Measurements from ENCODE around the gene PCDHGC5. TPM values are rescaled to one million over a fixed set of nuclear protein-coding genes. Genes with fewer than 3 reads are reported as not detected.

PCDHGC5 gene
- total and polyA plus RNA-seq, 7 donors = 0.26 to 5.6 (median 1.6) TPM; not detected in 1

GRCh38 chr5:141477815-141478214 is 11.1 kb upstream of the PCDHGC5 start:
- H3K4me1 ChIP-seq = peaks cover 0 to 67% (median 53%) of the 10 kb centered on the region in 4 donors
- H3K9me3 ChIP-seq = no peaks in the 10 kb centered on the region
- intact Hi-C loops (cut with DNase I) = loop anchor here (5.0 kb wide), 1 partner anchor 61 kb away; the partner anchor contains the start of gene PCDHGB7
- 43 to 51% methylated on average over 13 of the region's 13 CpGs for WGBS, 2 donors
- DNase-seq = no peak
- H3K27me3 ChIP-seq = no peaks in the 10 kb centered on the region
- TF ChIP-seq POLR2AphosphoS5 (IDR thresholded peaks at IDR 0.05) = no peak
- TF ChIP-seq CTCF (IDR thresholded peaks at IDR 0.05) = no peak
- no peak for TF ChIP-seq POLR2A (IDR thresholded peaks at IDR 0.05)
- TF ChIP-seq EP300 (IDR thresholded peaks at IDR 0.05) = no peak
- no peaks in the 10 kb centered on the region for H3K36me3 ChIP-seq
- H3K4me3 ChIP-seq = peak overlapping the region; percentile 5 to 72 (median 61)
- H3K27ac ChIP-seq = no peak overlapping the region

- intact Hi-C loops (cut with DNase I) = loop anchor here (5.0 kb wide), 1 partner anchor 61 kb away; the partner anchor contains the start of gene PCDHGB7
- H3K27ac ChIP-seq = no peak overlapping the region
- no peaks in the 10 kb centered on the region for H3K36me3 ChIP-seq
- peaks cover 0 to 72% (median 56%) of the 10 kb centered on the region in 4 donors for H3K4me1 ChIP-seq
- no peak for DNase-seq
- TF ChIP-seq CTCF (IDR thresholded peaks at IDR 0.05) = no peak
- peak overlapping the region; percentile 5 to 72 (median 61) for H3K4me3 ChIP-seq
- H3K9me3 ChIP-seq = no peaks in the 10 kb centered on the region
- 12 to 29% methylated on average over 20 of the region's 20 CpGs for WGBS, 2 donors
- no peaks in the 10 kb centered on the region for H3K27me3 ChIP-seq
Observed at GRCh38 chr5:141478321-141478945, 10.4 kb upstream of the PCDHGC5 start.

- Histone ChIP-seq H3K9me3 (no peaks in the 10 kb centered on the region), H3K36me3 (no peaks in the 10 kb centered on the region), H3K4me1 (peaks cover 0 to 85% (median 69%) of the 10 kb centered on the region in 4 donors), H3K27me3 (no peaks in the 10 kb centered on the region), H3K27ac (no peak overlapping the region), H3K4me3 (peak overlapping the region in 2 of 4 donors; percentile 5 to 72)
- intact Hi-C loops (cut with DNase I) = loop anchor here (5.0 kb wide), 1 partner anchor 62 kb away; the partner anchor contains the start of gene PCDHGB7
- no peak for DNase-seq
- TF ChIP-seq POLR2A (IDR thresholded peaks at IDR 0.05) = no peak
- no peak for TF ChIP-seq POLR2AphosphoS5 (IDR thresholded peaks at IDR 0.05)
- TF ChIP-seq CTCF (IDR thresholded peaks at IDR 0.05) = no peak
- TF ChIP-seq EP300 (IDR thresholded peaks at IDR 0.05) = no peak
Observed at GRCh38 chr5:141479776-141480175, 9.1 kb upstream of the PCDHGC5 start.

- WGBS, 2 donors = 47 to 62% methylated on average over 3 of the region's 3 CpGs
- no peaks in the 10 kb centered on the region for H3K9me3 ChIP-seq
- H3K4me3 ChIP-seq = peak overlapping the region in 1 of 4 donors; percentile 50
- H3K27ac ChIP-seq = no peak overlapping the region
- H3K27me3 ChIP-seq = no peaks in the 10 kb centered on the region
- peaks cover 0 to 10% (median 2%) of the 10 kb centered on the region in 4 donors for H3K36me3 ChIP-seq
- intact Hi-C loops (cut with DNase I) = no loop called here
- DNase-seq = no peak
- peaks cover 0 to 85% (median 55%) of the 10 kb centered on the region in 4 donors for H3K4me1 ChIP-seq
- TF ChIP-seq CTCF (IDR thresholded peaks at IDR 0.05) = no peak
- no peak for TF ChIP-seq POLR2A (IDR thresholded peaks at IDR 0.05)
- no peak for TF ChIP-seq POLR2AphosphoS5 (IDR thresholded peaks at IDR 0.05)
- no peak for TF ChIP-seq EP300 (IDR thresholded peaks at IDR 0.05)
Observed at GRCh38 chr5:141483902-141484301, 5.0 kb upstream of the PCDHGC5 start.

GRCh38 chr5:141484310-141484640 is 4.6 kb upstream of the PCDHGC5 start:
- peaks cover 0 to 85% (median 56%) of the 10 kb centered on the region in 4 donors for H3K4me1 ChIP-seq
- H3K27ac ChIP-seq = peak overlapping the region in 1 of 4 donors; percentile 30
- H3K9me3 ChIP-seq = no peaks in the 10 kb centered on the region
- intact Hi-C loops (cut with DNase I) = no loop called here
- H3K4me3 ChIP-seq = peak overlapping the region in 3 of 4 donors; percentile 34 to 50 (median 50)
- peaks cover 0 to 10% (median 2%) of the 10 kb centered on the region in 4 donors for H3K36me3 ChIP-seq
- no peaks in the 10 kb centered on the region for H3K27me3 ChIP-seq
- TF ChIP-seq EP300 (IDR thresholded peaks at IDR 0.05) (no peak), CTCF (IDR thresholded peaks at IDR 0.05) (no peak), POLR2AphosphoS5 (IDR thresholded peaks at IDR 0.05) (no peak), POLR2A (IDR thresholded peaks at IDR 0.05) (no peak)
- no peak for DNase-seq
- 17 to 19% methylated on average over 4 of the region's 4 CpGs for WGBS, 2 donors
